Mesenchymal stem cell (in vitro differentiated cells and primary cell): Measurements from ENCODE around the gene SPEG.

Experiments used
- DNase-seq: peaks from one replicate; pipeline ENCODE4 v3.0.0-alpha.2; 2013
- H2AFZ ChIP-seq: one replicate; pipeline ENCODE4 v1.6.1; 2013; ENCODE audit warnings: low read depth, mild to moderate bottlenecking, control low read depth, inconsistent platforms, low read length, moderate library complexity
- H2AK5ac ChIP-seq: 2 replicates; pipeline ENCODE4 v1.6.1; 2013; ENCODE audit warnings: low read length, moderate library complexity, mild to moderate bottlenecking, inconsistent platforms; ENCODE audit not compliant: severe bottlenecking
- H2BK120ac ChIP-seq: one replicate; pipeline ENCODE4 v1.6.1; 2013; ENCODE audit warnings: low read depth, mild to moderate bottlenecking, inconsistent platforms, low read length, moderate library complexity
- H2BK12ac ChIP-seq, 2 experiments: one replicate each; pipeline ENCODE4 v1.6.1; 2013; ENCODE audit warnings: inconsistent platforms in 2 of 2, low read length in 2 of 2, mild to moderate bottlenecking in 2 of 2, moderate library complexity in 2 of 2, control low read depth in 1 of 2
- H2BK15ac ChIP-seq: one replicate; pipeline ENCODE4 v1.6.1; 2013; ENCODE audit warnings: mild to moderate bottlenecking, low read depth, inconsistent platforms; ENCODE audit not compliant: poor library complexity, severe bottlenecking
- H2BK5ac ChIP-seq: 2 replicates; pipeline ENCODE4 v1.6.1; 2013; ENCODE audit warnings: low read depth, mild to moderate bottlenecking, low read length, control low read depth, inconsistent platforms; ENCODE audit not compliant: poor library complexity, severe bottlenecking
- H3K14ac ChIP-seq, 2 experiments: one replicate each; pipeline ENCODE4 v1.6.1; 2013; ENCODE audit warnings: inconsistent platforms in 2 of 2, low read length in 2 of 2, control low read depth in 1 of 2, mild to moderate bottlenecking in 1 of 2, moderate library complexity in 1 of 2
- H3K18ac ChIP-seq, 2 experiments: one replicate each; pipeline ENCODE4 v1.6.1; 2013; ENCODE audit warnings: inconsistent platforms in 2 of 2, low read length in 2 of 2, control low read depth in 1 of 2, low read depth in 1 of 2, mild to moderate bottlenecking in 1 of 2
- H3K23ac ChIP-seq, 2 experiments: one replicate each; pipeline ENCODE4 v1.6.1; 2013; ENCODE audit warnings: inconsistent platforms in 2 of 2, low read length in 2 of 2, mild to moderate bottlenecking in 2 of 2, moderate library complexity in 2 of 2, control low read depth in 1 of 2
- H3K27ac ChIP-seq: 2 replicates; pipeline ENCODE4 v1.5.1; 2013; ENCODE audit warnings: mild to moderate bottlenecking, moderate library complexity, low read length, control low read depth, inconsistent platforms; ENCODE audit not compliant: poor library complexity, severe bottlenecking
- H3K27me3 ChIP-seq, 2 experiments: 2 replicates each; pipeline versions ENCODE4 v1.6.1 to v1.7.0; 2013; ENCODE audit warnings: low read length in 2 of 2, mild to moderate bottlenecking in 2 of 2, moderate library complexity in 2 of 2, control low read depth in 1 of 2, inconsistent platforms in 1 of 2; ENCODE audit not compliant: control insufficient read depth in 1 of 2, insufficient read depth in 1 of 2
- H3K36me3 ChIP-seq, 2 experiments: 2 replicates each; pipeline versions ENCODE4 v1.6.1 to v1.7.0; 2013; ENCODE audit warnings: low read length in 2 of 2, control low read depth in 1 of 2, inconsistent platforms in 1 of 2, low read depth in 1 of 2, mild to moderate bottlenecking in 1 of 2; ENCODE audit not compliant: insufficient read depth in 2 of 2, control insufficient read depth in 1 of 2
- H3K4ac ChIP-seq, 2 experiments: one replicate each; pipeline ENCODE4 v1.6.1; 2013; ENCODE audit warnings: inconsistent platforms in 2 of 2, low read length in 2 of 2, mild to moderate bottlenecking in 2 of 2, moderate library complexity in 2 of 2, control low read depth in 1 of 2, low read depth in 1 of 2
- H3K4me1 ChIP-seq: 2 replicates; pipeline ENCODE4 v1.6.1; 2013; ENCODE audit warnings: low read depth, low read length, control low read depth; ENCODE audit not compliant: control insufficient read depth, insufficient read depth
- H3K4me2 ChIP-seq: 2 replicates; pipeline ENCODE4 v1.6.1; 2013; ENCODE audit warnings: low read length, mild to moderate bottlenecking, inconsistent platforms; ENCODE audit not compliant: poor library complexity, severe bottlenecking
- H3K4me3 ChIP-seq, 2 experiments: 2 replicates each; pipeline versions ENCODE4 v1.5.1 to v1.7.0; 2013; ENCODE audit warnings: low read length in 2 of 2, mild to moderate bottlenecking in 2 of 2, control low read depth in 1 of 2, low read depth in 1 of 2; ENCODE audit not compliant: insufficient read depth in 1 of 2
- H3K79me1 ChIP-seq: replicated peaks from 2 replicates; pipeline ENCODE4 v1.6.1; 2013; ENCODE audit warnings: mild to moderate bottlenecking, control low read depth, low read length, inconsistent platforms; ENCODE audit not compliant: poor library complexity, severe bottlenecking
- H3K9ac ChIP-seq: 2 replicates; pipeline ENCODE4 v1.7.0; 2013; ENCODE audit warnings: mild to moderate bottlenecking, low read length, moderate library complexity
- H3K9me3 ChIP-seq: 2 replicates; pipeline ENCODE4 v1.7.0; 2013; ENCODE audit warnings: mild to moderate bottlenecking, low read length; ENCODE audit not compliant: control insufficient read depth
- H4K8ac ChIP-seq: one replicate; pipeline ENCODE4 v1.6.1; 2013; ENCODE audit warnings: inconsistent platforms, mild to moderate bottlenecking, low read length, moderate library complexity
- H4K91ac ChIP-seq: one replicate; pipeline ENCODE4 v1.6.1; 2013; ENCODE audit warnings: mild to moderate bottlenecking, low read length, inconsistent platforms
- WGBS: methylation state at CpG from one replicate; pipeline ENCODE4 v1.1.7; 2013; ENCODE audit warnings: mixed read lengths; 5-methylcytosine and 5-hydroxymethylcytosine counted together

Gene SPEG

GRCh38 chr2:219532378-219532649 is 97.7 kb downstream of the SPEG start:
- Histone ChIP-seq H3K4me2 (no peak overlapping the region), H3K14ac (peak overlapping the region in 1 of 2 experiments; percentile 38), H3K79me1 (no peaks in the 10 kb centered on the region), H4K8ac (no peak overlapping the region), H2AK5ac (no peak overlapping the region), H3K4me3 (no peak overlapping the region), H3K27ac (no peak overlapping the region), H3K9me3 (no peaks in the 10 kb centered on the region), H2BK120ac (no peak overlapping the region), H2BK5ac (no peak overlapping the region), H3K4ac (no peak overlapping the region), H3K18ac (no peak overlapping the region), H3K4me1 (peaks cover 8% of the 10 kb centered on the region), H2BK15ac (no peak overlapping the region), H3K36me3 (peaks cover 0 to under 1% of the 10 kb centered on the region in 2 experiments), H3K23ac (no peak overlapping the region), H3K27me3 (peaks cover 39 to 48% of the 10 kb centered on the region in 2 experiments), H2BK12ac (no peak overlapping the region), H2AFZ (no peak overlapping the region), H4K91ac (no peak overlapping the region), H3K9ac (no peak overlapping the region)
- WGBS: 84% methylated on average over 8 of the region's 8 CpGs
- no peak for DNase-seq

GRCh38 chr2:219533930-219534661 is 99.5 kb downstream of the SPEG start:
- Histone ChIP-seq H3K36me3 (peaks cover 8 to 9% of the 10 kb centered on the region in 2 experiments), H2BK12ac (no peak overlapping the region), H3K9ac (no peak overlapping the region), H2BK15ac (no peak overlapping the region), H3K14ac (no peak overlapping the region), H3K9me3 (no peaks in the 10 kb centered on the region), H3K4me1 (peaks cover 26% of the 10 kb centered on the region), H3K79me1 (peaks cover 6% of the 10 kb centered on the region), H2AFZ (no peak overlapping the region), H3K18ac (no peak overlapping the region), H2AK5ac (no peak overlapping the region), H2BK5ac (no peak overlapping the region), H3K4me3 (no peak overlapping the region), H3K4ac (no peak overlapping the region), H4K8ac (no peak overlapping the region), H2BK120ac (no peak overlapping the region), H3K23ac (no peak overlapping the region), H4K91ac (no peak overlapping the region), H3K27ac (no peak overlapping the region), H3K27me3 (peaks cover 26 to 37% of the 10 kb centered on the region in 2 experiments), H3K4me2 (no peak overlapping the region)
- WGBS: 78% methylated on average over 3 of the region's 6 CpGs
- no peak for DNase-seq

GRCh38 chr2:219536425-219536824 is 101.8 kb downstream of the SPEG start:
- H4K8ac ChIP-seq: no peak overlapping the region
- H2BK15ac ChIP-seq: no peak overlapping the region
- 96% methylated on average over 13 of the region's 16 CpGs for WGBS
- H3K4ac ChIP-seq: no peak overlapping the region
- no peak overlapping the region for H4K91ac ChIP-seq
- no peak overlapping the region for H3K27ac ChIP-seq
- no peak overlapping the region for H2BK5ac ChIP-seq
- peak overlapping the region in 1 of 2 experiments; percentile 38 for H3K14ac ChIP-seq
- no peaks in the 10 kb centered on the region for H3K9me3 ChIP-seq
- H2BK12ac ChIP-seq: no peak overlapping the region
- no peak overlapping the region for H2AK5ac ChIP-seq
- no peak overlapping the region for H3K23ac ChIP-seq
- peak overlapping the region; percentile 48 for H3K9ac ChIP-seq
- no peak overlapping the region for H2BK120ac ChIP-seq
- peaks cover 36% of the 10 kb centered on the region for H3K4me1 ChIP-seq
- H3K27me3 ChIP-seq: peaks cover 16 to 24% of the 10 kb centered on the region in 2 experiments
- H3K18ac ChIP-seq: no peak overlapping the region
- peaks cover 31% of the 10 kb centered on the region in 2 experiments for H3K36me3 ChIP-seq
- DNase-seq: no peak
- no peak overlapping the region for H3K4me3 ChIP-seq
- no peak overlapping the region for H2AFZ ChIP-seq
- peaks cover 25% of the 10 kb centered on the region for H3K79me1 ChIP-seq
- no peak overlapping the region for H3K4me2 ChIP-seq

DNA sequence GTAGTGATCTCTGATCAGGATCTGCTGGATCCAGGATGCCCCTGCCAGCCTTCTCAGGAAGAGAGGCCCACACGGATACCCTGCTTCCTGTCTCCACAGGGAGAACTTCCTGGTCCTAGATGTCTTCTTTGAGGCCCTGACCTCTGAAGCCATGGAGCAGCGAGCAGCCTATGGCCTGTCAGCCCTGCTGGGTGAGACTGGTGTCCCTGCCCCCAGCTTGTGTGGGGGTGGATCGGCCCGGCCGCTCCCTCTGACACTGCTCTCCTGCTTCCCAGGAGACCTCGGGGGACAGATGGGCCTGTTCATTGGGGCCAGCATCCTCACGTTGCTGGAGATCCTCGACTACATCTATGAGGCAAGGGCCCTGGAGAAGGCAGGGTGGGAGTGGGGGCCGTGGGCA is 102.3 kb downstream of the SPEG start:
- Histone ChIP-seq H3K18ac (peak overlapping the region in 1 of 2 experiments; percentile 14), H3K27ac (no peak overlapping the region), H2BK15ac (no peak overlapping the region), H3K4ac (peak overlapping the region in 1 of 2 experiments; percentile 15), H3K36me3 (peaks cover 35 to 36% of the 10 kb centered on the region in 2 experiments), H3K9ac (peak overlapping the region; percentile 48), H4K8ac (peak overlapping the region; percentile 30), H3K4me2 (no peak overlapping the region), H3K79me1 (peaks cover 26% of the 10 kb centered on the region), H3K4me1 (peaks cover 41% of the 10 kb centered on the region), H2BK120ac (peak overlapping the region; percentile 24), H3K14ac (no peak overlapping the region), H3K23ac (peak overlapping the region in 1 of 2 experiments; percentile 27), H4K91ac (no peak overlapping the region), H3K9me3 (no peaks in the 10 kb centered on the region), H2BK12ac (no peak overlapping the region), H2AK5ac (no peak overlapping the region), H3K4me3 (no peak overlapping the region), H3K27me3 (peaks cover 11 to 18% of the 10 kb centered on the region in 2 experiments), H2BK5ac (no peak overlapping the region), H2AFZ (no peak overlapping the region)
- no peak for DNase-seq
- 78% methylated on average over 9 of the region's 9 CpGs for WGBS
